Panc1 (cell line): ENCODE data around the gene ACSL1. TPM values are rescaled to one million over a fixed set of nuclear protein-coding genes. Genes with fewer than 3 reads are reported as not detected.

Experiments used
- ATAC-seq: fragments of 200-7000 bp; cut with Tn5 transposase; 2 replicates; pipeline ENCODE4 v1.9.1; 2020; ENCODE audit warnings: mild to moderate bottlenecking, moderate library complexity
- BruUV-seq: library from RNA; stranded (reverse); fragments of 400-500 nt; replicated peaks from 2 replicates; lab custom pipeline; 2021; lab: Mats Ljungman, UMichigan
- CTCF ChIA-PET: fragments of 300-600 bp; sonication (Branson Sonifier 250); formaldehyde crosslinking; loops from one replicate; lab custom pipeline; 2022; ENCODE audit warnings: antibody characterized with exemption; lab: Charles Lee
- POLR2A ChIA-PET: fragments of 300-600 bp; sonication (Branson Sonifier 250); formaldehyde crosslinking; loops from one replicate; lab custom pipeline; 2022; ENCODE audit warnings: antibody characterized with exemption; lab: Charles Lee
- DNase-seq: peaks from one replicate; pipeline ENCODE4 v3.0.0-alpha.2; 2010; ENCODE audit warnings: low read depth, low spot score
- H3K27ac ChIP-seq: 2 replicates; pipeline ENCODE4 v1.5.1; 2011; ENCODE audit warnings: mild to moderate bottlenecking, low read length, inconsistent platforms
- H3K27me3 ChIP-seq: fragments of 200-500 bp; sonication (Bioruptor generic); 2 replicates; pipeline ENCODE4 v1.6.0; 2014; ENCODE audit warnings: low read length, inconsistent platforms; ENCODE audit not compliant: control insufficient read depth, insufficient read depth
- H3K36me3 ChIP-seq: fragments of 200-500 bp; sonication (Bioruptor generic); 2 replicates; pipeline ENCODE4 v1.5.1; 2014; ENCODE audit warnings: inconsistent platforms, mild to moderate bottlenecking, low read length, moderate library complexity; ENCODE audit not compliant: control insufficient read depth, insufficient read depth
- H3K4me1 ChIP-seq: 2 replicates; pipeline ENCODE4 v1.5.1; 2011; ENCODE audit warnings: inconsistent platforms, mild to moderate bottlenecking, low read length, moderate library complexity; ENCODE audit not compliant: control insufficient read depth, insufficient read depth
- H3K4me3 ChIP-seq, 2 experiments: 2 replicates each; pipeline ENCODE4 v1.5.1; 2011 to 2012; ENCODE audit warnings: low read depth in 2 of 2, low read length in 2 of 2, mild to moderate bottlenecking in 2 of 2, inconsistent platforms in 1 of 2, moderate library complexity in 1 of 2
- H3K9me3 ChIP-seq: fragments of 200-500 bp; sonication (Bioruptor generic); 2 replicates; pipeline ENCODE4 v1.5.1; 2014; ENCODE audit warnings: low read depth, mild to moderate bottlenecking, inconsistent platforms, low read length, moderate library complexity; ENCODE audit not compliant: control insufficient read depth, insufficient read depth
- POLR2AphosphoS5 ChIP-seq: IDR thresholded peaks from 2 replicates; pipeline ENCODE4 v1.6.1; 2012; ENCODE audit warnings: mild to moderate bottlenecking, low read depth, low read length, moderate library complexity
- SIN3A ChIP-seq: IDR thresholded peaks from 2 replicates; pipeline ENCODE4 v1.6.1; 2012; ENCODE audit warnings: low read depth, mild to moderate bottlenecking, low read length, moderate library complexity, borderline replicate concordance; ENCODE audit not compliant: insufficient read depth
- TCF7L2 ChIP-seq: IDR thresholded peaks from 2 replicates; pipeline ENCODE4 v1.6.1; 2011; ENCODE audit warnings: mild to moderate bottlenecking, low read depth, low read length, inconsistent platforms
- in situ Hi-C: cut with HindIII; loops from 2 replicates; pipeline ENCODE4 v1.10.0; 2016; ENCODE audit warnings: low sequenced_read_pairs, low pct_unique_long_range_greater_than_20kb
- intact Hi-C: fragments of 100-400 bp; cut with micrococcal nuclease; formaldehyde crosslinking; loops from one replicate; pipeline ENCODE4 v1.10.0; 2022; ENCODE audit not compliant: unreplicated experiment
- total RNA-seq: library from RNA; stranded (reverse); gene quantifications from one replicate; pipeline ENCODE4 v1.2.1, GENCODE V29; 2021; ENCODE audit not compliant: unreplicated experiment
- TF ChIP-seq, protein P1 (sequence below): fragments of 450-650 bp; IDR thresholded peaks from 2 replicates; pipeline ENCODE4 v1.5.1; 2017; ENCODE audit warnings: mild to moderate bottlenecking
- TF ChIP-seq, protein P2 (sequence below), 2 experiments: IDR thresholded peaks; 2 replicates each; pipeline ENCODE4 v1.6.1; 2011 to 2012; ENCODE audit warnings: low read depth in 2 of 2, control low read depth in 1 of 2, low read length in 1 of 2, mild to moderate bottlenecking in 1 of 2, moderate library complexity in 1 of 2; ENCODE audit not compliant: insufficient read depth in 1 of 2

The ACSL1 gene
- total RNA-seq, 1 experiment from 2014 or later: 15.4 TPM

DNA sequence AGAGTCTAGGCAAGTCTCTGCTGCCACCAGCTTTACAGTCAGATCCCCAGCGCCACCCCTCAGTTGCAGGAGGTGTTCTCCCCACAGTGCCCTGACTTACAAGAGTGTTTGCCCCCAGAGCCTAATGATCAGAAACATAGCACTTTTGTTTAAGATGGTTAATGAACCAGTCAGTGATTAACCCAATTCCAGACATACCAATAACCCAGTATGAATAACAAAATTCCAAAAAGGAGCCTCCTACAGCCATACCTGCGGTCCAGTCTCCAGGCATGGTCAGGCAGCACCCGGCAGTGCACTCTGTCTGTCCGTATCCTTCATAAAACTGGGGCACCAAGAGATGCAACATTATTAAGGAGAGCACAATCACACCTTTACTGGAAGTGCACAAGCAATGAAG, 61.2 kb downstream of the ACSL1 start:
- no peak for DNase-seq
- no peak overlapping the region for H3K27ac ChIP-seq
- ATAC-seq: no peak
- POLR2A ChIA-PET: no interaction called here
- in situ Hi-C loops (no loop called here), intact Hi-C loops (no loop called here)
- H3K9me3 ChIP-seq: no peaks in the 10 kb centered on the region
- H3K27me3 ChIP-seq: no peaks in the 10 kb centered on the region
- no peak overlapping the region for H3K4me3 ChIP-seq
- TF ChIP-seq TCF7L2 (no peak), POLR2AphosphoS5 (no peak), SIN3A (no peak)
- TF ChIP-seq, protein P1, sequence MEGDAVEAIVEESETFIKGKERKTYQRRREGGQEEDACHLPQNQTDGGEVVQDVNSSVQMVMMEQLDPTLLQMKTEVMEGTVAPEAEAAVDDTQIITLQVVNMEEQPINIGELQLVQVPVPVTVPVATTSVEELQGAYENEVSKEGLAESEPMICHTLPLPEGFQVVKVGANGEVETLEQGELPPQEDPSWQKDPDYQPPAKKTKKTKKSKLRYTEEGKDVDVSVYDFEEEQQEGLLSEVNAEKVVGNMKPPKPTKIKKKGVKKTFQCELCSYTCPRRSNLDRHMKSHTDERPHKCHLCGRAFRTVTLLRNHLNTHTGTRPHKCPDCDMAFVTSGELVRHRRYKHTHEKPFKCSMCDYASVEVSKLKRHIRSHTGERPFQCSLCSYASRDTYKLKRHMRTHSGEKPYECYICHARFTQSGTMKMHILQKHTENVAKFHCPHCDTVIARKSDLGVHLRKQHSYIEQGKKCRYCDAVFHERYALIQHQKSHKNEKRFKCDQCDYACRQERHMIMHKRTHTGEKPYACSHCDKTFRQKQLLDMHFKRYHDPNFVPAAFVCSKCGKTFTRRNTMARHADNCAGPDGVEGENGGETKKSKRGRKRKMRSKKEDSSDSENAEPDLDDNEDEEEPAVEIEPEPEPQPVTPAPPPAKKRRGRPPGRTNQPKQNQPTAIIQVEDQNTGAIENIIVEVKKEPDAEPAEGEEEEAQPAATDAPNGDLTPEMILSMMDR: no peak
- TF ChIP-seq, protein P2, sequence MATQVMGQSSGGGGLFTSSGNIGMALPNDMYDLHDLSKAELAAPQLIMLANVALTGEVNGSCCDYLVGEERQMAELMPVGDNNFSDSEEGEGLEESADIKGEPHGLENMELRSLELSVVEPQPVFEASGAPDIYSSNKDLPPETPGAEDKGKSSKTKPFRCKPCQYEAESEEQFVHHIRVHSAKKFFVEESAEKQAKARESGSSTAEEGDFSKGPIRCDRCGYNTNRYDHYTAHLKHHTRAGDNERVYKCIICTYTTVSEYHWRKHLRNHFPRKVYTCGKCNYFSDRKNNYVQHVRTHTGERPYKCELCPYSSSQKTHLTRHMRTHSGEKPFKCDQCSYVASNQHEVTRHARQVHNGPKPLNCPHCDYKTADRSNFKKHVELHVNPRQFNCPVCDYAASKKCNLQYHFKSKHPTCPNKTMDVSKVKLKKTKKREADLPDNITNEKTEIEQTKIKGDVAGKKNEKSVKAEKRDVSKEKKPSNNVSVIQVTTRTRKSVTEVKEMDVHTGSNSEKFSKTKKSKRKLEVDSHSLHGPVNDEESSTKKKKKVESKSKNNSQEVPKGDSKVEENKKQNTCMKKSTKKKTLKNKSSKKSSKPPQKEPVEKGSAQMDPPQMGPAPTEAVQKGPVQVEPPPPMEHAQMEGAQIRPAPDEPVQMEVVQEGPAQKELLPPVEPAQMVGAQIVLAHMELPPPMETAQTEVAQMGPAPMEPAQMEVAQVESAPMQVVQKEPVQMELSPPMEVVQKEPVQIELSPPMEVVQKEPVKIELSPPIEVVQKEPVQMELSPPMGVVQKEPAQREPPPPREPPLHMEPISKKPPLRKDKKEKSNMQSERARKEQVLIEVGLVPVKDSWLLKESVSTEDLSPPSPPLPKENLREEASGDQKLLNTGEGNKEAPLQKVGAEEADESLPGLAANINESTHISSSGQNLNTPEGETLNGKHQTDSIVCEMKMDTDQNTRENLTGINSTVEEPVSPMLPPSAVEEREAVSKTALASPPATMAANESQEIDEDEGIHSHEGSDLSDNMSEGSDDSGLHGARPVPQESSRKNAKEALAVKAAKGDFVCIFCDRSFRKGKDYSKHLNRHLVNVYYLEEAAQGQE (IDR thresholded peaks at IDR 0.05; ENCODE audit: insufficient read depth in 1 of 2, low read depth in 2 of 2, low read length in 1 of 2): no peak
- H3K4me1 ChIP-seq: no peaks in the 10 kb centered on the region
- CTCF ChIA-PET: no interaction called here
- no TSS peak for BruUV-seq
- H3K36me3 ChIP-seq: no peaks in the 10 kb centered on the region

DNA sequence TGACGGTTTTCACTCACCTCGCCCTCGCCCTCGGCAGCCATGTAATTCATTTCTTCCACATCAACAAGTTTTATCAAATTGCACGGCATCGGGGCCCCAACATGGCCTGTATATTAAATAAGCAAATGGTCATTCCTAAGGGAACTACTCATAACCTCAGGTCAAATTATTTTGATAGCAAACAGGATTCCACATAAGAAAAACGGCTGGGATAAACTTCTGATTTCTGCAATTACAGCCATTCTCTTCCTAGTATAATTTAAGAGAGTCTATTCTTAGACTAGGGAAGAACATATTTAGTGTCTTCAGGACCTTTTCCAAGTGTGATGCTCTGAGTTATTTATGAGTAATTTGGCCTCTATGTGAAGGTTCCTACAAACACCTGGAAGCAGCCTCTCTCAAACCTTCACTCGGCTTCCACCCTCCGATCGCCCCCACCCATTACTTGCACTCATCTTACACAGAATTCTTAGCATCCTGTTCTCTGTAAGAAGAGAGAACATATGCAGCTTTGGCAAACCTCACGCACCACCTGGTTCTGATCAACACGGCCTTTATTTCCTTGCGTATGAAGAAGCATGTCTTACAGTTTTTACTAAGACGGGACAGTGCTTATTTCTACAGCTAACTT, 62.5 kb downstream of the ACSL1 start:
- DNase-seq (no peak), ATAC-seq (no peak)
- TF ChIP-seq, protein P1: no peak
- TF ChIP-seq TCF7L2: no peak
- no peak for TF ChIP-seq SIN3A
- no peak for TF ChIP-seq POLR2AphosphoS5
- TF ChIP-seq, protein P2 (IDR thresholded peaks at IDR 0.05; ENCODE audit: insufficient read depth in 1 of 2, low read depth in 2 of 2, low read length in 1 of 2): no peak
- no peaks in the 10 kb centered on the region for H3K4me1 ChIP-seq
- no peak overlapping the region for H3K4me3 ChIP-seq
- intact Hi-C loops: no loop called here
- ChIA-PET POLR2A (no interaction called here), CTCF (no interaction called here)
- no TSS peak for BruUV-seq
- in situ Hi-C loops: no loop called here
- no peaks in the 10 kb centered on the region for H3K9me3 ChIP-seq
- no peaks in the 10 kb centered on the region for H3K36me3 ChIP-seq
- H3K27me3 ChIP-seq: no peaks in the 10 kb centered on the region
- no peak overlapping the region for H3K27ac ChIP-seq
